WI38 (cell line): ENCODE data around the gene OR6A2.

ENCODE experiments used
- H3K4me3 ChIP-seq: 2 replicates; pipeline ENCODE4 v1.5.1; 2011; ENCODE audit warnings: low read depth, mild to moderate bottlenecking, control low read depth, low read length
- TF ChIP-seq, protein P1 (sequence below): IDR thresholded peaks from 2 replicates; pipeline ENCODE4 v1.5.1; 2012; ENCODE audit warnings: low read depth, mild to moderate bottlenecking, control low read depth, low read length

OR6A2 gene

DNA sequence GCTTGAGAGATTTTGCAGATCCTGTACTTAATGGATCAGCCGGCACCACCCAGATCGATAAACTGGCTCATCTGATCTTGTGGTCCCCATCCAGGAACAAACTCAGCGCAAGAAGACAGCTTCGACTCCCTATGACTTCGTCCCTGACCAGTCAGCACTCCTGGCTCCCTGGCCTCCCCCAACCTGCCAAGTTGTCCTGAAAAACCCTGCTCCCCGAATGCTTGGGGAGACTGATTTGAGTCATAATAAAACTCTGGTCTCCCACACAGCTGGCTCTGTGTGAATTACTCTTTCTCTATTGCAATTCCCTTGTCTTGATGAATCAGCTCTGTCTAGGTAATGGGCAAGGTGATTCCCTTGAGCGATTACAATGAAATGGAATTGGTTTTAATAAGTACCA lies 57.2 kb downstream of the OR6A2 start:
- TF ChIP-seq, protein P1, sequence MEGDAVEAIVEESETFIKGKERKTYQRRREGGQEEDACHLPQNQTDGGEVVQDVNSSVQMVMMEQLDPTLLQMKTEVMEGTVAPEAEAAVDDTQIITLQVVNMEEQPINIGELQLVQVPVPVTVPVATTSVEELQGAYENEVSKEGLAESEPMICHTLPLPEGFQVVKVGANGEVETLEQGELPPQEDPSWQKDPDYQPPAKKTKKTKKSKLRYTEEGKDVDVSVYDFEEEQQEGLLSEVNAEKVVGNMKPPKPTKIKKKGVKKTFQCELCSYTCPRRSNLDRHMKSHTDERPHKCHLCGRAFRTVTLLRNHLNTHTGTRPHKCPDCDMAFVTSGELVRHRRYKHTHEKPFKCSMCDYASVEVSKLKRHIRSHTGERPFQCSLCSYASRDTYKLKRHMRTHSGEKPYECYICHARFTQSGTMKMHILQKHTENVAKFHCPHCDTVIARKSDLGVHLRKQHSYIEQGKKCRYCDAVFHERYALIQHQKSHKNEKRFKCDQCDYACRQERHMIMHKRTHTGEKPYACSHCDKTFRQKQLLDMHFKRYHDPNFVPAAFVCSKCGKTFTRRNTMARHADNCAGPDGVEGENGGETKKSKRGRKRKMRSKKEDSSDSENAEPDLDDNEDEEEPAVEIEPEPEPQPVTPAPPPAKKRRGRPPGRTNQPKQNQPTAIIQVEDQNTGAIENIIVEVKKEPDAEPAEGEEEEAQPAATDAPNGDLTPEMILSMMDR, result no peak
- no peak overlapping the region for H3K4me3 ChIP-seq
